AG20443 (cell line): ENCODE measurements around the gene EIF1AX.
A peak's percentile ranks its signal among the peaks of the same experiment; 100 is the strongest.
"Not testable (repeated sequence)": the region's sequence is repeated elsewhere in the genome, so short reads cannot be mapped to it uniquely, and the experiment has no call there.

ENCODE experiments used
- DNase-seq: peaks from one replicate; pipeline ENCODE4 v3.0.0; 2012; ENCODE audit warnings: low spot score, mixed read lengths

The EIF1AX gene, protein sequence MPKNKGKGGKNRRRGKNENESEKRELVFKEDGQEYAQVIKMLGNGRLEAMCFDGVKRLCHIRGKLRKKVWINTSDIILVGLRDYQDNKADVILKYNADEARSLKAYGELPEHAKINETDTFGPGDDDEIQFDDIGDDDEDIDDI

DNA sequence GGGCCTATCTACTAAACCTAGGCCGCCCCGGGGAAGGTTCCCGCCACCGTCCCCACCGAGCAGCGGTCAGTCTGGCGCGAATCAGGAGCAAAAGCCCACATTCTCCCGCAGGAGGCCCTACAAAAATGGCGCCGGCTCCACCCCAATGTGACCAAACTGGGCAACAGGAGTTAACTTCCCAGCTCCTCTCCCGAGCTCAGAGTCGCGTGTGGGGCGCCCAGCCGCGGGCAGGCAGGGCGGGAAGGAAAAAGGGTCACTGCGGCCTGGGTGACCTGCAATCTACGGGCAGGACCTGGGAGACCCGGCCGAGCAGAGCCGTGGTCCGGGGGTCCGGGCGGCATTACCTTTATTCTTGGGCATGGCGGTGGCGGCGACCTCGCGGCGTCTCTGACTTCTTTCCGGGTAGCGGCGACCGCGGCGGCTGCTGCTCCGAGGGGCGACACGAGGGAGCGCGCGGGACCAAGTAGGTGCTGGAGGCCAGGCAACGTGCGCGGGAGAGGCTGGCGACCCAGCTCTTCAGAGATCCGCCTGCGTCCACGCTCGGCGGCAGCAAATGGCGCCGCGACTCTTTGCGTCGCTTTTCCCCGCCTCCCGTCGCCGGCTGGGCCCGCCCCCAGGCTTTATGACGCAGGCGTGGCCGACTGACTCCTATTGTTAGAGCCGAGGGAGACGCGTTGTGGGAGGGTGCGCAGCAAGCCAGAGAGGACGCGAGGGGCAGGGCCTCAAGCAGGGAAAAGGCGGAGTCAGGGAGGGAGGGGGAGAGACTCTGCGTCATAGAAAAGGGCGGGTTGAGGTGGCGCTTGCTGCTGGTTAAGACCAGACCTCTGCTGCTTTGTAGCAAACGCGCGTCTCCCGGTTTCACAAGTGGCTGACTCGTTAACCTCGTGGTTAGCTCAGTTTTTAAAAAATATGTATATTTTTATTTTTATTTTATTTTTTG lies at the start of gene EIF1AX:
Gene EIF1AX (minus strand): TSS at position 558 of the 940 bp plus-strand sequence. CDS start 198 bp downstream, at position 360.
- DNase-seq = peak; percentile 89

DNA sequence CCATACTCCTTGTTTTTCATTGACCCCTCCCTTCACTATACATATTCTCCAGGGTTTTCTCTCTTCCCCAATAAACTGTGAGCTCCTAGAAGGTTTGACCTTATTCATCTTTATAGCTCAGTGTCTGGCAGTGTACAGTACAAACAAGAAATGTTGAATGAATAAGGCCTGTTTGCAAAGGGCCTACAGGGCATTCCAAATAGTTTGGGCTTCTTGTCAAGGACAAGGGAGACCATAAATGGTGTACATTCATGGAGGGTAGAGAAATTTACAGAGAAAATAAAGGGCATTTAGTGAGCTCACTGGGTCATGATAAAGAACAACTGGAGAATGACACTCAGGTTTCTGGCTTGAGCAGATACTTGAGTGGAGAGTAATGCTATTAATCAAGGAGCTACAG lies 47.5 kb upstream of the EIF1AX start:
- no peak for DNase-seq

DNA sequence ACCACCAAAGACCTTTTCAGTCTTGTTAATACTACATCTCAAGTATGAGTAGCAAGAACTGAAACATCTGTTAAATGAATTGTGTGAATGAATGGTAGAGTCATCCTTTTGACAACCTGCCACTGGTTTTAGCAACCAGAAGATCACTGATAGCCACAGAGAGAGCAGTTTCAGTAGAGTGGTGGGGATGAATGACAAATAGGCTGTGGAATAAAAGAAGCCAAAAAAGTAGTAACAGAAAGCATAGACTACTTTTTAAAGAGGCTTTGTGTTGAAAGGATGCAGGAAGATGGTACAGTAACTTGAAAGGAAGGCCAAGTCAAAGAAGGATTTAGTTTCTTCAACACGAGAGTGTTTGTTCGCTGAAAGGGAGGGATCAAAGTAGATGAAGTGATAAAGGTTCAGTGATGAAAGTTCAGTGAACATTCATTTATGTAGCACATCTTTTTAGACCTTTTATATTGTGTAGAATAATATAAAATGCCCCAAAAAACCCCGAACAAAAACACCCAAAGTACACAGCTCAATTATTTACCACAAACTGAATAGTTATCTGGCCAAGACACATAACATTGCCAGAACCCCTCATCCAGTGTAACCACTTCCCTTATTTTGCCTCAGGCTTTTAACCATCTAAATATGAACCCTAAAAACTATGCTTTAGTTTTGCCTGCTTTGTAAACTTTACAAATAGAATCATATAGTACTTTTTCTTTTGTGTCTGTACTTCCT lies 40.1 kb upstream of the EIF1AX start:
- DNase-seq = no peak

DNA sequence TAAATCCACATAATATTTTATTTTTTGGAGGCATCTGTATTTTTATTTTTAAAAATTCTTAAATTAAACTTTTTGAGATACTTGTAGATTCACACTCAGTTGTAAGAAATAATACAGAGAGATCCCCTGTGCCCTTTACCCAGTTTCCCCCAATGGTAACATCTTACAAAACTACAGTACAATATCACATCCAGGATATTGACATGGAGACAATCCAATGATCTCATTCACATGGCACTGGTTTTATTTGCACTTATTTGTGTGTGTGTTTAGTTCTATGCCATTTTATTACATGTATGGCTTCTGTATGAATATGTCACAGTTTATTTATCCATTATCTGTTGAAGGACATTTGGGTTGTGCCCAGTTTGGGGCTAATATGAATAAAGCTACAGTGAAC lies 35.5 kb upstream of the EIF1AX start:
- DNase-seq = no peak

DNA sequence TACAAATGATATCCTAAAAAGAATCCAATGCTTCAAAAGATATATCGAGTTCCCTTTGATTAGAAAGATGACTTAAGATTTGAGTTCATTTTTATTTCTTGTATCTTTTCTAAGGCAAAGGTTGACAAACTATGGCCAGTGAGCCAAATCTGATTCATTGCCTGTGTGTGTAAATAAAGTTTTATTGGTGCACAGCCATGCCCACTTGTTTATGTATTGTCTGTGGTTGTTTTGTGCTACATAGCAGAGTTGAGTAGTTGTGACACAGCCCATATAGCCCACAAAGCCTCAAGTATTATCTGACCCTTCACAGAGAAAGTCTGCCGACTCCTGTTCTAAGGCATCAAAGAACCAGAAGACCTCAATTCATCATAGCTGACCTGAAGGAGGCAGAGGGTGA lies 32.2 kb upstream of the EIF1AX start:
- DNase-seq = no peak

DNA sequence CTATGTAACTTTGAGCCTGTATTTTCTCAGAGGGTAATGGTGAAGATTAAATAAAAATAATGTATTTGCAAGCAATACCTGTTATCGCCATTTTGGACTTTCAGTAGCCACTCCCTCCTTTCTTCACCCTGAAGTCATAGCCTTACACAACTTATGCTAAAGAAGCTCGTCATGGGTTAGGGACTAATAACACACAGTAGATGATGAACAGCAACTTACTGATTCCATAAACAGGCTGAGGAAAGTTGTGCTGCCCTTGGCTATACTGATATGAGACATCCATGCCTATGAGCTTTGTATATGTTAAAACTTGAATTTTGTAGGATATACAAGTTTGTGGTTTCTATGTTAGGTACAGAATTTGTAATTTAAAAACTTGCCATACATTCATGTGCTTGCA lies 31.7 kb upstream of the EIF1AX start:
- no peak for DNase-seq

DNA sequence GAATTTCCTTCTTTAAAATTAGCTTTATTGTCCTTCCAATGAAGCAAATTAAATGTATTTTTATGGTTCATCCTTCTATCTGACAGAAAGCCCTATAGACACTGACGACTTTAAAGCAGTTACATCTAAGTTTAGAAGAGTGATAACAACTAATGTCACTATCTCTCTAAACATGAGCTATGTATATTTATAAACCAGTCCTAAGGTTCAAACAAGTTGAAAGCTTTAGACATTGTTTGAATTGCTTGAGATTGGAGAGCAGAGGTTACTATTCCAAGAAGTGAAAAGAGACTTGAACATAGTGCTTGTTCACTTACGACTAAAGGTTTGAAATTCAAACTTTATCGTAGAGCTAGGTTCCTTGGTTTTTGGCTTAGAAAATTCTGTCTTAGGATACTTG lies 30.2 kb upstream of the EIF1AX start:
- DNase-seq = no peak

DNA sequence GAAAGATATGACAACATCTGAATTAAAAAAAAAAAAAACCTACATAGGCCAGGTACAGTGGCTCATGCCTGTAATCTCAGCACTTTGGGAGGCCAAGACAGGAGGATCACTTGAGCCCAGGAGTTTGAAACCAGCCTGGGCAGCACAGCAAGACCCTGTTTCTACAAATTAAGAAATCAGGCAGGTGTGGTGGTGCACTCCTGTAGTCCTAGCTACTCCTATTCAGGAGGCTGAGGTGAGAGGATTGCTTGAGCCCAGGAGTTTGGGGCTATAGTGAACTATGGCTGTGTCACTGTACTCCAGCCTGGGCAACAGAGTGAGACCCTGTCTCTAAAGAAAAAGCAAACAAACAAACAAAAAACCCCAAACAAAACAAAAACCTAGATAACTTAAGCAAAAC lies 20.9 kb upstream of the EIF1AX start:
- not testable (repeated sequence) for DNase-seq

DNA sequence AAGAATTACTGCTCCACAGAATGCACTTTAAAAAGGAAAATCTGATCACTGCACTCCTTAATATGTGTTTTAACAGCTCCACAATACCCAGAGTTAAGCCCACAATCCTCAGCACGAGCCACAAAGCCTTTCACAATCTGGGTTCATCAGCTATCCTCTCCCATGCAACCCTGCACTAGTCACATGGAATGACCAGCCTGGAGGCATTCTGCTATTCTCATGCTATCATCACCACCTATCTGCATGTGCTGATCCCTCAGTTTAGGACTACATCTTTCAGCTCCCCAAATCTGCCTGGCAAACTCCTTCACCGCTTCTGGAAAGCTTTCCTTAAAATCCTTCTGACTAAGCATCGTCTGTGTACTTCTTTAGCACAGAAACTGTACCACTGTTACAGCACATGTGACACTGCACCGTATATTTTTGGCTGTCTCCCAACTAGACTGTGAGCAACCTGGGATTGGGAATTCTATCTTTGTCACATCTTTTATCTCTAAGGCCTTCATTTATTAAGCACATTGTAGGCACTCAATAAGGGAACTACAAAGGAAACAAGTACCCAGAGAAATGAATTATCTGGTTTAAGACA lies 18.3 kb upstream of the EIF1AX start:
- no peak for DNase-seq

DNA sequence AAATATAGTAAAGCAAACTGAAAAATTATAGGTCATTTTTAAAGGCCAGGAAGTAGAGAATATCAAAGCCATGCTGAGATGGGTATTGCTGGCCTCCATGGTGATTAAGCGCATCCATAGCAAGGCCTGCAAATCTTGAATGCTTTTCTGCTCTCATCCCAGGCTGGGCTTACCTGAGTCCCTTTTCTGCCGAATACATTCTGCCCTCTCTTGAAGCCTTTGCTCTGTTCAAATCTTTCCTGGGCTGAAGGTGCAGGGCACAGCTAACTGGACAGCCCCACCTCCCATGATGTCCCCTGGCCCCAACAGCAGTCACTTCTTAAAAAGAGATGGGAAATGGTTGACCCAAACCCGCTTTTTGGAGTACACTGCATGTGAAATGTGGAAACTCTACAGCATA lies 10.1 kb upstream of the EIF1AX start:
- DNase-seq = no peak

DNA sequence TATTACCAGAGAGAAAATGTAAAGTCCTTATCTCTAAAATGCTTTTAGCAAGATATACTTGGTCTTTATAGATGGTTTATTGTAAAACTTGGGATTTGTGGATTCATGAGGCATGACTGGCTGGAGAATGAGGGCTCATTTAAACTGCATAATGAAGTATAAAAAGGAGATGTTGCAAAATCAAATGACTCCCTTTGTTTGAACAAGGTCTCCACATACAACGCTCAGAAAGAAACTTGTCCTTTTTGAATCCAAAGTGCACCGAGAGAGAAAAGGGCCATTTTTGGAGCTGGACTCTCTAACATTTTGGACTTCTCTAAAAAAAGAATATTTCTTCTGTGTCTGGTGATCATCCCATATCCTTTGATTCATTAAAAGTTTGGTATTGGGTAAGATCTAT lies 7.7 kb upstream of the EIF1AX start:
- no peak for DNase-seq

DNA sequence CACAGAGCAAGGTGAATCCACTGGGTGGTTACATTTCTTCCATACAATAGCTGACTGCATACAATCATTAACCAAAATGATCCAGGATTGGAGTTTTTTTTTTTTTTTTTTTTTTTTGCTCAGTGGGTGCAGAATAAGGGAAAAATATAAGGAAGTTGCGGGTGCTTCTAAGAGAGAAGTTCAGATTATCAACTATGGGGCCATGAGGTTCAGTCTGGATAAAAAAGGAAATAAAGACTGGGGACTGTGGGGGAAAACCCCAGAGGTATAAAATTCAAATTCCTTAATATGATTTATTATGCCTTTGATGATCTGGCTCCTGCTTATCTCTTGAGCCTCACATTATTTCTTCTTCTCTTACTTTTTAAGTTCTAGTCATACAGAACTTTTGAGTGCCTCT lies 5.9 kb upstream of the EIF1AX start:
- DNase-seq = no peak

DNA sequence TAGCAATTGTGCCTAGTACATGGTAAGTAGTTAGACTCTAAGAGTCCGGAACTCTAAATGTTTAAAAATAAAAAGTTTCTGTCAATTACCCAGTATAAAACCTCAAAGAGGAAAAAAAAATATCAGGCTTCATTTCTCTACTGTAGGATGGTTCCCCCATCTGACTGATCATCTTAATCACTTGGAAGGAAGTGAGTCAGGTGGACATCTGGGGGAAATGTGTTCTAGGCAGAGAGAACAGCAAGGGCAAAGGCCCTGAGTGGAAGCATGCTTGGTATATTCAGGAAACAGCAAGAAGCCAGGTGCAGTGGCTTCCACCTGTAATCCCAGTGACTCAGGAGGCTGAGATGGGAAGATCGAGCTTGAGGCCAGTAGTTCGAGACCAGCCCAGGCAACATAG lies 2.9 kb upstream of the EIF1AX start:
- DNase-seq = peak; percentile 20

DNA sequence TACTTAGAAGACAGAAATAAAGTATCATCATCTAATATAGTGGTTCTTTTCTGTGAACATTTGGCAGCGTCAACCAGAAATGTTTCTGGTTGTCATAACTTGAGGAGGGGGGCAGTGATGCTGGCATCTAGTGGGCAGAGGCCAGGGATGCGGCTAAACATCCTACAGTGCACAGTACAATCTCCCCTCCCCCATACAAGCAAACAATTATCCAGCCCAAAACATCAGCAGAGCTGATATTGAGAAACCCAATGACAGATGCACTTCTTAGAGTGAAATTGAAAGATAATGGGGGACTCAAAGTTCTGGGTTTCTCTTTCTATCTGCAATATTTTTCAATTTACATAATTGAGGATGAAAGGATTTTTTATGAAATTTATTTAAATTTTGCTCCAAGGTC lies 1.9 kb upstream of the EIF1AX start:
- no peak for DNase-seq

DNA sequence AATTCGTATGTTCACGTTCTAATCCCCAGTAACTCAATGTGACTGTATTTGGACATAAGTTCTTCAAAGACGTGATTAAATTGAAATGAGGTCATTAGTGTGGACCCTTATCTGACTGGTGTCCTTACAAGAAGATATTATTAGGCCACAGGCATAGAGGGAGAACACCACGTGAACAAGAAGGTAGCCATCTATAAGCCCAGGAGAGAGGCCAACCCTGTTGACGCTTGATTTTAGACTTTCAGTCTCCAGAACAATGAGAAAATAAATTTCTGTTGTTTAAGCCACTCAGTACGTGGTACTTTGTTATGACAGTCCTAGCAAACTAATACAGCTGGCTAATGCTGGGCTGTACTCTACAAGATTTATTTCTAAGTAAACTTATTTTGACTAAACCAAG lies 1.5 kb upstream of the EIF1AX start:
- no peak for DNase-seq

DNA sequence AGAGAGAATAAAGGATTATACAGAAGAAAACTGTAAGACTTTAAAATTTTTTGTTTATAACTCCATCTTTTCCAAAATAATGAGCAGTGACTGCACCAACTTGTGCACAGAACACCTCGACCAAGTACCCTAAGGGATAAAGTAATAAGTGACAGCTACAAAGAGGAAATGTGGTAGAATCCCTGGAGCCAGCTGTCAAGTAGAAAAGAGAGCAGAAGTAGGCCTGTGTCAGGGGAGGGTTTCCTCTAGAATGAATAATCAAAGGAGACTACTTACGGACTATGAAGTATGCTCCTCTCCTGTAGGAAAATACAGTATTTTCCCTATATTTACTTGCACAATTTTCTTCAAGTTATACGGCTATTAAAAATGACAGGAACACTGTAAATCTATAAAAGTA lies 1.2 kb downstream of the EIF1AX start:
- no peak for DNase-seq

DNA sequence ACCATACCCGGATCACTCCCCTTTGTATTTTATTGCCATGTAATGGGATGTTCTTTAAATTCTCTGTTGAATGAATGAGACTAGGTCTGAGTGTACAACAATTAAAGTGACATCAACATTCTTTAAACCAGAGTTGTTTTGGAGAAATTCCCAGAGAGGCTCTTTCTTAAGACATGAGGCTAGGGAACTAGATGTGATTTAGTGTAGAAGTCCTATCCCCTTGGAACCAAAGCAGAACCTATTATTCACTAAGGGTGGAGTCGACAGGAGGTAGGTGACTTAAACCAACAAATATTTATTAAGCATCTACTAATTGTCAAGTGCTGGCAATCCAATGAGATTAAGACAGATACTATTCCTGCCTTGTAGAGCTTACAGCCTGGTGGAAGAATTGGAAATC lies 1.7 kb downstream of the EIF1AX start:
- DNase-seq = peak; percentile 20

DNA sequence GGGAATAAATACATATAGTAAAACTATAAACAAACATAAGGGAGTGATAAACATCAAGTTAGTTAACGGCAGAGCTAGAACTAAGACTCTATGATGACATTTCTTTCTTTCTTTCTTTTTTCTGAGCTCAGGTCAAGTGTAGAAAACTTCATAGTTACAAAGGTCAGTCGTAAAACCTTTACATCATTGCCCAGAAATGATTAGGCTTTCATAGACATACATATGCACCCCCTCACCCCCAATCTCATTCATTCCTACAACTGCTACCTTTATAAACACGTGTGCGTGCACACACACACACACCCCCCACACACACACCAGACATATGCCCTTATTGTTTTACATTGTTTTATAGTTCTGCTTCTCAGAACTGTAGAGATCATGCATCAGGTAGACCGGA lies 5.7 kb downstream of the EIF1AX start:
- no peak for DNase-seq

DNA sequence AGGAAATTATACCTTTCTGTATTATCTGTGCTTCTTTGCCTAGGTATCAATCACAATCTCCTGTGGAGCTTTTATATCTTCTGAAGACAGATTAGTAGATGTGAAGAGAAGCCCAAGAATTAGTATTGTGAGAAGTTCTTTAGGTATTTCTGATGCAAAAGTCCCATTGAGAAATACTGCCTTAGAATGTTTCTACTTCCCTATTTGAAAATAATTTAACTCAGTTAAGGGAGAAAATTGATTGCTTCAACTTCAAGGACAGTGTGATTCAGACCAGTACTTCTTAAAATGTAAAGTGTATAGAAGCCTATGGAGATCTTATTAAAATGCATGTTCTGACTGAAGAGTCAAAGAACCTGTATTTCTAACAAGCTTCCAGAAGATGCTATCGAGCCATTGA lies 9.0 kb downstream of the EIF1AX start:
- no peak for DNase-seq

DNA sequence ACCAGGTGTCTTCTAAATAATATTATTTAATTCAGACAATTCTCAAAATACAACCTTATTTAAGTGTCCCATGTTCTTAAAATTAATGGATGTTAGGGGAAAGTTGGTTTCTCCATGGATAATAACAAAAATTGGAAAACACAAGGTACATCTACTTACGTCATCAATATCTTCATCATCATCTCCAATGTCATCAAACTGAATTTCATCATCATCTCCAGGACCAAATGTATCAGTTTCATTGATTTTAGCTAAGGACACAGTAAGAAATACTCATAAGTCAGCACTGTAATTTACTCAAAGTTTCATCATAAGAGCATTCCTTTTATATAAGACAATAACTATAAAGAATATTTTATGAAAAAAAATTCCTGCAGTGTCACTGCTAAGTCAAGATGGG lies 11.3 kb downstream of the EIF1AX start:
- no peak for DNase-seq

DNA sequence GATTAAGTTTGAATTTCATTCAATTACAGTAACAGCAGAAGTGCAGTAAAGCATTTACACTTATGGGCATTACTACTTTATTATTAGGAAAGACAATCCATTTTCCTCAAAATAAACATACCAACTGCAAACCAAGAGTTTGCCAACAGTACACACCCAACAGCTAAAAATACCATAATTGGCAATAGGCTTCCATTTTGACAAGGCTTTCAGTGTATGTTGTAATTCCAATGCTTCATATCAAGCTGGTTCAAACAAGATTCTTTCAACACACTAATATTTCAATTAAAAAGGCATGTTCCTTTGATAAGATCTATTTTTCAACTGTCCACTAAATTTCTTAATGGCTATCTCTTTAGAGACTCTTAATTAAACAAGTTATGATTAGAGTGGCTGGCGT lies 12.1 kb downstream of the EIF1AX start:
- DNase-seq = no peak

DNA sequence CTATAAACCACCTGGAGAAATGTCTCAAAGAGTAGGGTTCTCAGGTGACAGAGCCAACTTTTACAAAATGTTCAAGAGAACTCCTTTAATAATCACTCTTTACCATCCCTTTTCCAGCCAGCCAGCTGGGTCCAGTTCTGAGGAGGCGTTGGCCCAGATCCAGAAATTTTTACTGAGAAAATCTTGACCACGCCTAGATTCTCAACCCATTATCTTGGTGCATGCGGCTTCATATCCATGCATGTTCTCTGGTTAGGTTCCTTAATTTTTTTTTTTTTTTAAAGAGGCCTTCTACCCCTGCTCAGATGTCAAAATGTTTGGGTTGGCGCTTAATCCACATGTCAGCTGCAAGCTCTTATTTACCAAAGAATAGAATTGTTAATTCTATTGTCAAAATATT lies 13.0 kb downstream of the EIF1AX start:
- no peak for DNase-seq

DNA sequence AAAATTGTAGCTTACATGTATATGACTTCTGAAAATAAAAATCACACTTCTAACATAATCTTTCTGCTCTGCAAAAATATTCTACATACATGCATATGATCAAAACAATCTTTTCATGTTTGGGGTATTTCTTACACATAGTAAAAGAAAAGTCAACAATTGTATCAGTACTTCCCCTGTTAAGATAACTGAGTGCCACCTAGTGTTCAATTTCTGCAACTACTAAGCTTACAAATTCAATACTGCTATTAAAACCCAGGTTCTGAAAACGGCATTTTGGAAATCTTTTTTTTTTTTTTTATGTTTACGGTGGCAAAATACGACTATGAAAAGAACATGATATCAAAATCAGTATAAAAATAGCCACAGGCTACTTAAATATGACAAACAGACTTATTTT lies 14.2 kb downstream of the EIF1AX start:
- not testable (repeated sequence) for DNase-seq
